ENCODE results near the gene PREX1.

PREX1 gene

GRCh38 chr20:48658505-48658904 lies 169.3 kb downstream of the PREX1 start:
- Histone ChIP-seq H2BK5ac (ENCODE audit: low read depth, low read length, poor library complexity, severe bottlenecking) (no peak overlapping the region), H3K9ac (ENCODE audit: low read length) (no peak overlapping the region), H2BK15ac (ENCODE audit: low read depth, poor library complexity, severe bottlenecking) (no peak overlapping the region), H2BK12ac (ENCODE audit: low read length in 2 of 2) (no peak overlapping the region), H3K18ac (ENCODE audit: low read depth in 1 of 2, low read length in 2 of 2) (no peak overlapping the region), H3K79me1 (replicated peaks; ENCODE audit: low read length, poor library complexity, severe bottlenecking) (peaks cover 3% of the 10 kb centered on the region), H2BK120ac (ENCODE audit: low read depth, low read length) (no peak overlapping the region), H3K4ac (ENCODE audit: low read depth in 1 of 2, low read length in 2 of 2) (no peak overlapping the region), H3K4me2 (ENCODE audit: low read length, poor library complexity, severe bottlenecking) (no peak overlapping the region), H3K9me3 (ENCODE audit: control insufficient read depth, low read length) (peaks cover 7% of the 10 kb centered on the region), H3K27ac (ENCODE audit: low read length, poor library complexity, severe bottlenecking) (no peak overlapping the region), H3K27me3 (ENCODE audit: control insufficient read depth in 1 of 2, insufficient read depth in 1 of 2, low read length in 2 of 2) (peaks cover 0 to 21% of the 10 kb centered on the region in 2 experiments), H3K4me1 (ENCODE audit: control insufficient read depth, insufficient read depth, low read depth, low read length) (peaks cover 20% of the 10 kb centered on the region), H4K91ac (ENCODE audit: low read length) (no peak overlapping the region), H2AFZ (ENCODE audit: low read depth, low read length) (no peak overlapping the region), H2AK5ac (ENCODE audit: low read length, severe bottlenecking) (no peak overlapping the region), H3K23ac (ENCODE audit: low read length in 2 of 2) (no peak overlapping the region), H3K14ac (ENCODE audit: low read length in 2 of 2) (no peak overlapping the region), H3K36me3 (ENCODE audit: control insufficient read depth in 1 of 2, insufficient read depth in 2 of 2, low read depth in 1 of 2, low read length in 2 of 2) (peaks cover 0 to 39% of the 10 kb centered on the region in 2 experiments), H4K8ac (ENCODE audit: low read length) (no peak overlapping the region), H3K4me3 (ENCODE audit: insufficient read depth in 1 of 2, low read depth in 1 of 2, low read length in 2 of 2) (no peak overlapping the region)
- 77% methylated on average over 8 of the region's 8 CpGs for WGBS
- no peak for DNase-seq

GRCh38 chr20:48658198-48658476 lies 169.7 kb downstream of the PREX1 start:
- Histone ChIP-seq H4K91ac (ENCODE audit: low read length) (no peak overlapping the region), H2BK15ac (ENCODE audit: low read depth, poor library complexity, severe bottlenecking) (no peak overlapping the region), H2AFZ (ENCODE audit: low read depth, low read length) (no peak overlapping the region), H3K18ac (ENCODE audit: low read depth in 1 of 2, low read length in 2 of 2) (no peak overlapping the region), H3K4me2 (ENCODE audit: low read length, poor library complexity, severe bottlenecking) (no peak overlapping the region), H3K4ac (ENCODE audit: low read depth in 1 of 2, low read length in 2 of 2) (no peak overlapping the region), H4K8ac (ENCODE audit: low read length) (no peak overlapping the region), H3K4me3 (ENCODE audit: insufficient read depth in 1 of 2, low read depth in 1 of 2, low read length in 2 of 2) (no peak overlapping the region), H3K9me3 (ENCODE audit: control insufficient read depth, low read length) (peaks cover 7% of the 10 kb centered on the region), H3K27me3 (ENCODE audit: control insufficient read depth in 1 of 2, insufficient read depth in 1 of 2, low read length in 2 of 2) (peaks cover 0 to 21% of the 10 kb centered on the region in 2 experiments), H2BK12ac (ENCODE audit: low read length in 2 of 2) (no peak overlapping the region), H3K14ac (ENCODE audit: low read length in 2 of 2) (no peak overlapping the region), H3K36me3 (ENCODE audit: control insufficient read depth in 1 of 2, insufficient read depth in 2 of 2, low read depth in 1 of 2, low read length in 2 of 2) (peaks cover 0 to 42% of the 10 kb centered on the region in 2 experiments), H3K23ac (ENCODE audit: low read length in 2 of 2) (no peak overlapping the region), H3K27ac (ENCODE audit: low read length, poor library complexity, severe bottlenecking) (no peak overlapping the region), H2AK5ac (ENCODE audit: low read length, severe bottlenecking) (no peak overlapping the region), H2BK120ac (ENCODE audit: low read depth, low read length) (no peak overlapping the region), H3K79me1 (replicated peaks; ENCODE audit: low read length, poor library complexity, severe bottlenecking) (peaks cover 3% of the 10 kb centered on the region), H2BK5ac (ENCODE audit: low read depth, low read length, poor library complexity, severe bottlenecking) (no peak overlapping the region), H3K9ac (ENCODE audit: low read length) (no peak overlapping the region), H3K4me1 (ENCODE audit: control insufficient read depth, insufficient read depth, low read depth, low read length) (peaks cover 22% of the 10 kb centered on the region)
- DNase-seq = no peak
- 79% methylated on average over 9 of the region's 9 CpGs for WGBS

GRCh38 chr20:48657426-48658197 lies 170.2 kb downstream of the PREX1 start:
- H3K23ac ChIP-seq (ENCODE audit: low read length in 2 of 2) = no peak overlapping the region
- no peak overlapping the region for H3K9ac ChIP-seq (ENCODE audit: low read length)
- no peak overlapping the region for H3K27ac ChIP-seq (ENCODE audit: low read length, poor library complexity, severe bottlenecking)
- WGBS = 65% methylated on average over 21 of the region's 21 CpGs
- no peak overlapping the region for H3K4ac ChIP-seq (ENCODE audit: low read depth in 1 of 2, low read length in 2 of 2)
- no peak overlapping the region for H3K4me3 ChIP-seq (ENCODE audit: insufficient read depth in 1 of 2, low read depth in 1 of 2, low read length in 2 of 2)
- peak overlapping the region; percentile 41 for H4K91ac ChIP-seq (ENCODE audit: low read length)
- H4K8ac ChIP-seq (ENCODE audit: low read length) = no peak overlapping the region
- no peak overlapping the region for H2BK15ac ChIP-seq (ENCODE audit: low read depth, poor library complexity, severe bottlenecking)
- H3K4me1 ChIP-seq (ENCODE audit: control insufficient read depth, insufficient read depth, low read depth, low read length) = peaks cover 19% of the 10 kb centered on the region
- H3K14ac ChIP-seq (ENCODE audit: low read length in 2 of 2) = no peak overlapping the region
- H3K18ac ChIP-seq (ENCODE audit: low read depth in 1 of 2, low read length in 2 of 2) = no peak overlapping the region
- no peak overlapping the region for H2BK5ac ChIP-seq (ENCODE audit: low read depth, low read length, poor library complexity, severe bottlenecking)
- H3K4me2 ChIP-seq (ENCODE audit: low read length, poor library complexity, severe bottlenecking) = no peak overlapping the region
- peaks cover 7% of the 10 kb centered on the region for H3K9me3 ChIP-seq (ENCODE audit: control insufficient read depth, low read length)
- H2BK120ac ChIP-seq (ENCODE audit: low read depth, low read length) = no peak overlapping the region
- H3K27me3 ChIP-seq (ENCODE audit: control insufficient read depth in 1 of 2, insufficient read depth in 1 of 2, low read length in 2 of 2) = peaks cover 0 to 21% of the 10 kb centered on the region in 2 experiments
- no peak overlapping the region for H2AFZ ChIP-seq (ENCODE audit: low read depth, low read length)
- H2BK12ac ChIP-seq (ENCODE audit: low read length in 2 of 2) = no peak overlapping the region
- peak; percentile 73 for DNase-seq
- peaks cover 0 to 46% of the 10 kb centered on the region in 2 experiments for H3K36me3 ChIP-seq (ENCODE audit: control insufficient read depth in 1 of 2, insufficient read depth in 2 of 2, low read depth in 1 of 2, low read length in 2 of 2)
- H2AK5ac ChIP-seq (ENCODE audit: low read length, severe bottlenecking) = no peak overlapping the region
- peaks cover 3% of the 10 kb centered on the region for H3K79me1 ChIP-seq (replicated peaks; ENCODE audit: low read length, poor library complexity, severe bottlenecking)

GRCh38 chr20:48656661-48657211 lies 171.1 kb downstream of the PREX1 start:
- Histone ChIP-seq H3K4ac (ENCODE audit: low read depth in 1 of 2, low read length in 2 of 2) (no peak overlapping the region), H3K23ac (ENCODE audit: low read length in 2 of 2) (no peak overlapping the region), H3K4me1 (ENCODE audit: control insufficient read depth, insufficient read depth, low read depth, low read length) (peaks cover 12% of the 10 kb centered on the region), H4K8ac (ENCODE audit: low read length) (no peak overlapping the region), H3K9ac (ENCODE audit: low read length) (no peak overlapping the region), H3K79me1 (replicated peaks; ENCODE audit: low read length, poor library complexity, severe bottlenecking) (peaks cover 3% of the 10 kb centered on the region), H2BK120ac (ENCODE audit: low read depth, low read length) (no peak overlapping the region), H2AK5ac (ENCODE audit: low read length, severe bottlenecking) (no peak overlapping the region), H3K36me3 (ENCODE audit: control insufficient read depth in 1 of 2, insufficient read depth in 2 of 2, low read depth in 1 of 2, low read length in 2 of 2) (peaks cover 0 to 54% of the 10 kb centered on the region in 2 experiments), H2BK12ac (ENCODE audit: low read length in 2 of 2) (no peak overlapping the region), H3K18ac (ENCODE audit: low read depth in 1 of 2, low read length in 2 of 2) (no peak overlapping the region), H2BK5ac (ENCODE audit: low read depth, low read length, poor library complexity, severe bottlenecking) (no peak overlapping the region), H4K91ac (ENCODE audit: low read length) (no peak overlapping the region), H3K14ac (ENCODE audit: low read length in 2 of 2) (no peak overlapping the region), H3K27me3 (ENCODE audit: control insufficient read depth in 1 of 2, insufficient read depth in 1 of 2, low read length in 2 of 2) (peaks cover 0 to 21% of the 10 kb centered on the region in 2 experiments), H3K27ac (ENCODE audit: low read length, poor library complexity, severe bottlenecking) (no peak overlapping the region), H2AFZ (ENCODE audit: low read depth, low read length) (no peak overlapping the region), H3K4me3 (ENCODE audit: insufficient read depth in 1 of 2, low read depth in 1 of 2, low read length in 2 of 2) (no peak overlapping the region), H3K9me3 (ENCODE audit: control insufficient read depth, low read length) (peaks cover 7% of the 10 kb centered on the region), H3K4me2 (ENCODE audit: low read length, poor library complexity, severe bottlenecking) (no peak overlapping the region), H2BK15ac (ENCODE audit: low read depth, poor library complexity, severe bottlenecking) (no peak overlapping the region)
- DNase-seq = no peak
- WGBS = 69% methylated on average over 14 of the region's 15 CpGs
